ENCODE data around the gene HCFC1R1.

HCFC1R1 gene

GRCh38 chr16:3051009-3051408 is 27.3 kb upstream of the HCFC1R1 start:
- no peak for TF ChIP-seq POLR2A (IDR thresholded peaks at IDR 0.05; ENCODE audit: low read depth, low read length)
- no peak for FAIRE-seq
- DNase-seq (ENCODE audit: insufficient read length, low spot score) = no peak

GRCh38 chr16:3050487-3050886 is 26.7 kb upstream of the HCFC1R1 start:
- FAIRE-seq = no peak
- no peak for DNase-seq (ENCODE audit: insufficient read length, low spot score)
- TF ChIP-seq POLR2A (IDR thresholded peaks at IDR 0.05; ENCODE audit: low read depth, low read length) = no peak

- FAIRE-seq (no peak), DNase-seq (ENCODE audit: insufficient read length, low spot score) (no peak)
- no peak for TF ChIP-seq POLR2A (IDR thresholded peaks at IDR 0.05; ENCODE audit: low read depth, low read length)
Measured at GRCh38 chr16:3049921-3050481, 26.3 kb upstream of the HCFC1R1 start.

- DNase-seq (ENCODE audit: insufficient read length, low spot score) = no peak
- no peak for FAIRE-seq
- TF ChIP-seq POLR2A (IDR thresholded peaks at IDR 0.05; ENCODE audit: low read depth, low read length) = 0 out of 2 replicates have a peak, but pooled peaks have one; percentile 11
Measured at GRCh38 chr16:3047387-3047720, 23.6 kb upstream of the HCFC1R1 start.

GRCh38 chr16:3046641-3047386 is 23.1 kb upstream of the HCFC1R1 start:
- DNase-seq (ENCODE audit: insufficient read length, low spot score) (no peak), FAIRE-seq (no peak)
- TF ChIP-seq POLR2A (IDR thresholded peaks at IDR 0.05; ENCODE audit: low read depth, low read length) = no peak

- no peak for FAIRE-seq
Measured at GRCh38 chr16:3045758-3046640, 22.3 kb upstream of the HCFC1R1 start, which contains the start of gene MMP25. Gene MMP25 (plus strand): TSS chr16:3046561. CDS start chr16:3046918, 357 bp downstream.

GRCh38 chr16:3044708-3045107 is 21.0 kb upstream of the HCFC1R1 start:
- DNase-seq (ENCODE audit: insufficient read length, low spot score) = no peak
- no peak for FAIRE-seq
- no peak for TF ChIP-seq POLR2A (IDR thresholded peaks at IDR 0.05; ENCODE audit: low read depth, low read length)

More at GRCh38 chr16:3045758-3046640, 22.3 kb upstream of the HCFC1R1 start, which contains the start of gene MMP25:
- no peak for DNase-seq (ENCODE audit: insufficient read length, low spot score)
- TF ChIP-seq POLR2A (IDR thresholded peaks at IDR 0.05; ENCODE audit: low read depth, low read length) = no peak

- no peak for FAIRE-seq
- TF ChIP-seq POLR2A (IDR thresholded peaks at IDR 0.05; ENCODE audit: low read depth, low read length) = no peak
- no peak for DNase-seq (ENCODE audit: insufficient read length, low spot score)
Measured at GRCh38 chr16:3042376-3042775, 18.6 kb upstream of the HCFC1R1 start.

- DNase-seq (ENCODE audit: insufficient read length, low spot score) (no peak), FAIRE-seq (no peak)
- TF ChIP-seq POLR2A (IDR thresholded peaks at IDR 0.05; ENCODE audit: low read depth, low read length) = no peak
Measured at GRCh38 chr16:3038896-3039295, 15.2 kb upstream of the HCFC1R1 start.

GRCh38 chr16:3038256-3038655 is 14.5 kb upstream of the HCFC1R1 start:
- no peak for DNase-seq (ENCODE audit: insufficient read length, low spot score)
- FAIRE-seq = no peak
- no peak for TF ChIP-seq POLR2A (IDR thresholded peaks at IDR 0.05; ENCODE audit: low read depth, low read length)

- DNase-seq (ENCODE audit: insufficient read length, low spot score) = no peak
- no peak for FAIRE-seq
- TF ChIP-seq POLR2A (IDR thresholded peaks at IDR 0.05; ENCODE audit: low read depth, low read length) = no peak
Measured at GRCh38 chr16:3036726-3037315, 13.1 kb upstream of the HCFC1R1 start, which contains the start of gene BICDL2. Gene BICDL2 (minus strand): TSS chr16:3036944. CDS start chr16:3035496, 1,448 bp downstream.

- TF ChIP-seq POLR2A (IDR thresholded peaks at IDR 0.05; ENCODE audit: low read depth, low read length) = no peak
- DNase-seq (ENCODE audit: insufficient read length, low spot score) = no peak
Measured at GRCh38 chr16:3035972-3036725, 12.4 kb upstream of the HCFC1R1 start.

More at GRCh38 chr16:3035972-3036725, 12.4 kb upstream of the HCFC1R1 start:
- FAIRE-seq = no peak

Measured in H54 (cell line).